HT1080 (cell line): Measurements from ENCODE around the gene TES. TPM values are rescaled to one million over a fixed set of nuclear protein-coding genes. Genes with fewer than 3 reads are reported as not detected.
A peak's percentile ranks its signal among the peaks of the same experiment; 100 is the strongest.

Experiments
- DNase-seq: peaks from one replicate; pipeline ENCODE4 v3.0.0-alpha.2; 2015; ENCODE audit warnings: low read depth
- total RNA-seq: library from RNA; depleted of rRNA; stranded (reverse); fragments of >200 nt; shearing (Covaris generic); gene quantifications from 2 replicates; pipeline ENCODE4 v1.2.3, GENCODE V29; 2014

TES gene
- total RNA-seq, 1 experiment from 2014 or later, result 54.8 TPM

DNA sequence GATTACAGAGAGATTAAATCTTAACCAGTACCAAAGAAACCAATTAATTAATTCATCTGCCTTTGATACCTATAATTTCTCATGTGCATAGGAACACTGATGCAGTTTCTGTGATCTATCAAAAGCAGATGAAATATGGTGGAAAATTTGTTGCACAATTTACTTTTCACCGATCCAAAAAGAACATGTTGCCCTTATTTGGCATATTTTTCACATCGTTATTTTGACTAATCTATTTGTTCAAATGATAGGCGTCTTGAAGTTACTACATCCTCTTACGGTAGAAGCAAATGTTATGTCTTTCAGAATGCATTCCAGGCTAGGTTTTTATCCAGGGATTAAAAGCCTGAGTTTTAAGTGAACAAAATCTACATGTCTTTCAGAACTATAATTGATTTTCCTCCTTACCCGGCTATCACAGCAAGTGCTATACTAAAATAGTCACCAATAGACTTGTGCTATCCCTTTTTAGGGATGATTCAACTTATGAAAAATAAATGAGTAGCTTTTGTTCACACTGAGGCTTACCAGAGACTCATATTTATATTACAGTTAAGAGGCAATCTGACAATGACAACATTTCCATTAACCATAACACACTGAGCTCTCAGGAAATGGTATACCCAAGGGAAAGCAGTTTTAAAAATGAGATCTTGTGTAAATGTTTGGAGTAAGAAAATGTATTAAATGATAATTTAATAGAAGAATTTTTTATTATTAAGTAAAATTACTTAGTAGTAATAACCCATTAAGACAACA, 16.8 kb upstream of the TES start:
- no peak for DNase-seq

DNA sequence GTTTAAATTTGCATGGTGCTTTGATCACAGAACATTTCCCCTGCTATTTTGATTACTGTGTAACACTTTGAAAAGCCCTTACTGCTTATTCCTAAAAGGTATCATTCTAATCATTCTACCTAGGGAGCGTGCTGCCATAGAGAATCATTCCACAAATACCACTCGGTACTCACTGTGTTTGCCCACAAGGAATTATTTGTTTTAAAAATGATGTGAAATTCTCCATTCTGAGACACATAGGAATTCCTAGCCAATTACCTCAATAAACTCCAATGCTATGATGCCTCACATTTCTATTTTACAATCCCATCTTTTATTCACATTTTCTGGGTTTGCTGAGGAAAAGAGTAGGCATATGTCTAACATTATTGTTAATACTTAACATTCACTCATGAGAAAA, 16.2 kb upstream of the TES start:
- DNase-seq, result no peak

DNA sequence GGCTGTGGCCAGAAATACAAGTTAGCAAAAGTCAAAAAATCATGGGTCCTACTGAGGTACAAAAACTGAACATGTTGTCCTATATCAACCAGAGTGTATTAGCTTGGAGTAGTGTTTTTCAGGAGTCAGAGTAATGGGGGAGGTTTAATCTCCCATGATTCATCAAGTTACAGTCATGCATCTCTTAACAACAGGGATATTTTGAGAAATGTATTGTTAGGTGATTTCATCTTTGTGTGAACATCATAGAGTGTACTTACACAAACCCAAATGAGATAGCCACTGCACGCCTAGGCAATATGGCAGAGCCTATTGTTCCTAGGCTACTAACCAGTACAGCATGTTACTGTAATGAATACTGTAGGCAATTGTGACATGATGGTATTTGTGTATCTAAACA, 14.9 kb upstream of the TES start:
- DNase-seq, result peak; percentile 28

DNA sequence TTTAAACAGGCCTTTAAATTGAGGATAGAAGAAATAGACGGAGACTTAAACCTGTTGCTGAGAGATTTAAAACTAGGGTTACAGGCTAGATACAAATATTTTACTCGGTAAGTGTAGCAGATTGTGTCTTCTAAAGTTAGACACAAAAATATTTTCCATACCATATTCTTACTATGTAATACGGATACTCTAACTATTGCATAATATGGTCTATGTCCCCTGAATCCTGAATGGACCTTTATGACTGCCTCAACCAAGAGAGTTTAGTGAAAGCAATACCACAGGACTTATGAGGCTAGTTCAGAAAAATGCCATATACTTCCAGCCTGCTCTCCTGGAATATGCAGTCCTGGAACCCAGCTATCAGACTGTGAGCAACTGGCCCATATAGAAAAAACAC, 13.4 kb upstream of the TES start:
- DNase-seq, result no peak

DNA sequence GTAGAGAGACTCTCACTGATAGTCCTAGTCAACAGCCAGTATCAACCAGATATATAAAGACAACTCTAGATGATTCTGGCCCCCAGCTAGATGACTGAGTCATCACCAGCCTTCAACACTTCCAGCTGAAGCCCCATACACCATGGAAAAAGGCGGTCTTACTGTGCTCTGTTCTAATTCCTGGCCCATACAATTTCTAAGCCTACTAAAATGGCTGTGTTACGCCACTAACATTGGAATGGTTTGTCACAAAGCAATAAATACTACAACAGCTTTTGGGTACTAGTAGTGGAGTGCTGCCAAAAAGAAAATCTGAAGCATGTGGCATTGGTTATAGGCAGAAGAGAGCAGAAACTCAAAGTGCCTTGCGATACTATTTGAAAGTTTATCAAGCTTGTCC, 13.0 kb upstream of the TES start:
- no peak for DNase-seq

DNA sequence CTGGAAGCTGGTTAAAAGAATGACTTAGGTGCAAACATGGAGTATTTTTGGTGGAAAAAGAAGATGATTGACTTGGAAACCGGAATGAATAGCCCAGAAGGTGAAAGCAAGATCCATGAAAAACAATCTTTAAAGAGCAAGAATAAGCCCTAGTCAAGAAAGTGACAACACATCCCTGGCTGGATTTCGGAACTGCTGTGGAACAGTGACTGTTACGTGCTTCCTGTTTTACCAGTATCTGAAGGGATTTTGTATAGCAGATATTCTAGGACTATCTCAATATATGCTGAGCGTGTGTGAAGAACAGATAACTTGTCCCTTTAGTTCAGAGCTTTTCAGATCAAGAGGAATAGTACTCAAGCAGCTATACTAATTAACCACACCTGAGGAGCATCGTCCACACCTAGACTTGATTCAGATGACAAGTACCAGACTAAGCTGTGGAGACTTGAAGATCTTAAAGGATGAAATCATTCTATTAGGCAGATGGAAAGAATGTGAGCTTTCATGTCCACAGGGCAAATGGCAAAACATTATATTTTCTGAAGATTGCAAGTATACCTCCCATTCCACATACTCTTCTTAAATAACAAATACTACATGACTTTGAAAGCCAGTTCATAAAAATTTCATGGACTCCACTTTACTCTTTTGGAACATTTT, 11.5 kb upstream of the TES start:
- DNase-seq, result no peak

DNA sequence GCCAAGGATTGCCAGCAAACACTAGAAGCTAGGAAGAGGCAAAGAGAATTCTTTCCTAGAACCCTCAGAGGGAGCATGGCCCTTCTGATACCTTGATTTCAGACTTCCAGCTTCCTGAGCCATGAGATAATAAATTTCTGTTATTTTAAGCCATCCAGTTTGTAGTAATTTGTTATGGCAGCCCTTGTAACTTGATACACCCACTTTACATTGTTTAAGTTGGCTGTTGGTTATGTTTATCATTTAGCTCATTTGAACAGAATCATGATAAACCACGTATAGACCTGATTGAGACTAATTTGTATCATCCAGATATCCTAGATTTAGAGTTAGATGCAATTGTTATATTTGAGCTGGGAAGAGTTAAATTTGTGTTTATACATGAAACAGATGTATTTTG, 9.4 kb upstream of the TES start:
- DNase-seq, result no peak

DNA sequence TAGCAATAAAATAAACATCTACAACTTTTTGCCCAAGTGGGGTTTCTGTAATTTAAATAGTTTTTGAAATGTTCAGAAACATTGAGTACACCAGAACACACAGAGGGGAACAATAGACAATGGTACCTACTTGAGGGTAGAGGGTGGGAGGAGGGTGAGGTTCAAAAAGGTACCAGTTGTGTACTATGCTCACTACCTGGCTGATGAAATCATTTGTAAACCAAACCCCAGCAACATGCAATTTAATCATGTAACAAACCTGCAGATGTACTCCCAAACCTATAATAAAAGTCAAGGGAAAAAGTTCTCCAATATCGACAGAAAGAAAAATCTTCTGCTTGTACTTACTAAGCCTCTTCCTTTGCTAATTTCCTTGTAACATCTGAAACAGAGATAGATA, 4.2 kb upstream of the TES start:
- no peak for DNase-seq

DNA sequence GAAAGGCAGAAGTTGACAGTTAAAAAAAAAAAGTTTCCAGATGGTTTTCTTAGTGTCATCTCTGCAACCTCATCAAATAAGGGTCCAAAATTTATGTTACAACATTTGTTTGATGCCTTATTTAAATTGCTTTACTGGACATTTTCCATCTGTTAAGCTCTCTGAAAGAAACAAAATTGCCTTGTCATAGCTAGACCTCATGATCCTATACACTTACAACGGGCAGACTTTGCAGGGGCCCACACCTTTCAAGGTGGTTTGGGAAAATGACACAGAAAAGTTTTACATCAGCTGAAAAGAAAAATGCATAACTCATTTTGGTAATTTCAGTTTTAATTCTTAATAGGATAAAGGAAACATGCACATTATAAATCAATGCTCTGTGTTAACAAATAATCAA, 1.4 kb upstream of the TES start:
- DNase-seq, result no peak

DNA sequence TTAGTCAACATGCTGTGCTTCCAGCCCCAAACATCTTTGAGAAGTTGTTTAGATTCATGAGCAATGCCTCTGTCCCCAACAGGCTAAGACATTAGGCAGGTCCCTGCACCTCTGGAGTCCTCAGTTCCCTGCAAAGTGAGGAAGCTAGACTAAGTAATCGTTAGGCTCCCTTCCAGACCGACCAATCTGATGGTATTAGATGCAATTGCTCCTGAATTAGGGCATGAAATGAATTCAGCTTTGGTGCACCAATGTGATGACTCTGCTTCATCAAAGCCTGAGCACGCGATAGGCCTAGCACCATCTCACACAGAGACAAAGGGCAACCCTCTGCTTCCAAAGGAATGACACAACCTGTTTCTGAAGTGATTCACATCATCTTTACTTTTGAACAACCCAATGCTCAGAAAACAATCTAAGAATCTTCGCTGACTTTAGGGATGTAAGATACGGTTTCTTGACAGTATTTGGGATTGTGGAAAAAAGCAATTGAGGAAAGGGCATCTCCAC, 723 bp upstream of the TES start:
- DNase-seq, result no peak

DNA sequence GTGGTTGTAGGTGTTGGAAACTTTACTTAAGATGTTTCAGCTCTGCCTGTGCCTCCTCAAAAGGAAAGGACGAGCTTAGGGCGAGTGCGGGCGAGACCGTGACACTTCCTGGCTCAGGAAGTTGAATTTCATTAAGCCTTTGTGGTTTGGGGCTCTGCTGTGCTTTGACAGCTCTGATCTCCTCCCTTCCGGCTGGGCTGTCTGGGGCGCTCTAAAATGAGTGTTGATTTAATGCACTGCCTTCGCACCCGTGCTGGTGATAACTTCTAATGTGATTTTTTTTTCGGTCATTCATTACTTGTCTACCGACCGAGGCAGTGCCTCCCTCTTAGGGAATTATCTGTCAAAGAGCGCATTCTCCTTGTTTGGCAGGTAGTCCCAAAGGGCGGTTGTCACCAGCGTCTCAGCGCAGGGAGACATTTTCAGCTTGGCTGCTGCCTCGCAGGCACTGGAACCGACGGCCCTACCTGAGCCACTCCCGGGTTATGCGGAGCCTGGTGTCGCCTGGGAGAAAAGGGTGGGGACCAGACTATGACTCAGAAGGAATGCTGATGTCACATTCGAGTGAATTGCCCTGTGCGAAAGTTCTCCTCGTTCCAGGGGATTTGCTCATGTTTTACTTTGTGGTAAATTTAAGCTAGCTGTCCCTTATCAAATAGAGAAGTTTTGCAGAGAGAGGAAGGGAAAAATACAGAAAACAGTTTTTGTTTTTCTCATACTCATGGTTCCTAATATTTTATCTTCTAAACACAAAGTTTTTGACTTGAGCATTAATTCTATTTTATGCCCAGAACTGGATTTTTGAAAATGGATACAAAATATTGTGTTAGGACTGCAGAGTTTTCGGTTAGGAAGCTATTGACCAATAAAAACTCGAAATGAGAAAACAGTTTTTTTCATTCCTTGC, 920 bp downstream of the TES start:
- peak; percentile 89 for DNase-seq

DNA sequence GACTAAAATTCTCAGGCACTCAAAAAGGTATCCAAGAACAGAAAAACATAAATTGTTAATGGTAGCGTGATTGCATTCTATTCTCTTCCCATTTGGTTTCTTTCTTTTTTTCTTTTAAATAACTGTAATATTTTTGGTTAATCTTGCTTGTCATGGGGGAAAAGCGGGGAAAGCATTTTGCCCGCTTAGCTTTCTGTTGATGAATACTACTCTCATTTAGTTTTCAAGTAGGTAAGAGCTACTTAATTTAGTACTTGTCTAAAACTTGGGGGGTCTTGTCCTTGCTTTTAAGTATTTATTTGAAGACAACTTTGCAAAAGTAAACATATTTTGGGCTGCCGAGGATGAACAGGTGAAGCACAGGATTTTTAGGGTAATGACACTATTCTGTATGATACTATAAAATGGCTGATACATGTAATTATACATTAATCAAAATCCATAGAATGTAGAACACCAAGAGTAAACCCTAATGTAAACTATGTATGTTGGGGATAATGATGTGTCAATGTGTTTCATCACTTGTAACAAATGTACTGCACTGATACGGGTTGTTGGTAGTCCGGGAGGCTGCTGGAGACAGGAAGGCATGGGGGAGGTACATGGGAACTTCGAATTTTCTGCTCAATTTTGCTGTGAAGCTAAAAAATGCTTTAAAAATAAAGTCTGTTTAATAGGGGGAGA, 1.7 kb downstream of the TES start:
- DNase-seq, result no peak

DNA sequence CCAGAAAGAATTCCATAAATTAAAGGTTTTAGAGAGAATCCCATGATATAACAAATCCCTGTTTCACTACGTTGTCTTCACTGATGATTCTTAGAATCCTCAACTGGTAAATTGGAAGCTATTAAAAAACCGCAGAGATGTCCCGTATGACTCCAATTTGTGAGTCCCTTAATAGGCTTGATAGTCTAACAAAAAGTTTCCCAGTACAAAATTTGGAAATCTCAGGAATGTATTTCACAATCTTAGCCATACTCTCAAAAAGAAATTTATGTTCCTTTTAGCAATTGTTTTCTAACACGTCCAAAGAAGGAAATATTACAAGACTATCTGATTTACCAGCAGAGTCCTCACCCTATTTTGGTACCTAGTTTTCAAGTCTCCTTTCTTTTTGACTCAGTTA, 2.5 kb downstream of the TES start:
- DNase-seq, result no peak

DNA sequence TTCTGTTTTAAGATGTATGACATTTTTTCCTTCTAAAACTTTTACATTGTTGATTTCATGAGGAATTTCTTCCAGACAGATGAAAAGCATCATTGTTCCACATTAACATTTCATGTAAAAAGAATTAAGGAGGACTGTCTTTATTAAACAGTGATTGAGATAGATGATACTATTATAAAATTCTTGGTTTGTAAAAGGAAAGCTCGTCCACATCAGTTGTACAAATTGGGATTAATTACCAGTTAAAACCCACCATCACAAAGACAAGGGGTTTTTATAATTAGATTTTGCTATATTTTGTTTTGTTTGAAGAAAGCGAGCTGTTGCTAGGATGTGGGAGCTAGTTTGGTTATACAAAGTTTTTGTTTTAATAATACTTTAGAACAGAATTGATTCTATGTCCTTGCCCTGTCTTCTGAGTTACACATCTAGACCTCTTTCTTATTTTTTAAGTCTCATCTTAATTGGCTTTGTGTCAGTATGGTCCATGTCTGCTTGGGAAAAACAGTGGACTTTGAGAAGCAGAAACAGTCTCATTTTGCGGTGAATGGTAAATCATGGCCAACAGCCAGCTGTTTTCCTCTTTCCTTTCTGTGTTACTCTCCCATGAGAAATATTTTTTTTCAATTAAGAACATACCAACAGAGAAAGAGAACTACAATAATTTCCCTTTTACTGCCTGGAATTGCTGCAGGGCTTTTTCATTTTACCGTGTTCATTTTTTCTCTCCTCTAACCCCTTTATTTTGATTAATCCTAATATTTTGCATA, 3.2 kb downstream of the TES start:
- no peak for DNase-seq

DNA sequence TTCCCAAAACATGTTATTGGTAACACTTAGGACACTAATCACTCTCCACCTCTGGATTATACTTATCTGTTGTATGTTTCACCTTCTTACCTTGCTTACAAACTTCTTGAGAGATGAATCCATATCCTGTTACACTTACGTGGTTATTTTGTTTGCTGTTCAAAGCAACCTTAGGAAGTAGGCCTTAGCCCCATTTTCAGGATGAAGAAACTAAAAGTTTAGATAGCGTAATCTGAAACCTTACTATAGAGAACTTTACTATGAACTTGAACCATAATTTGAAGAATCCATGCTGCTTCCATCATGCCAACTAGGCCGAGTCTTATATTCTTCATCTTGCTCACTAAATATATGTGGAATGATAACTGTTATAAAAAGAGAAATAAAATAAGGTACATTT, 4.6 kb downstream of the TES start:
- no peak for DNase-seq

DNA sequence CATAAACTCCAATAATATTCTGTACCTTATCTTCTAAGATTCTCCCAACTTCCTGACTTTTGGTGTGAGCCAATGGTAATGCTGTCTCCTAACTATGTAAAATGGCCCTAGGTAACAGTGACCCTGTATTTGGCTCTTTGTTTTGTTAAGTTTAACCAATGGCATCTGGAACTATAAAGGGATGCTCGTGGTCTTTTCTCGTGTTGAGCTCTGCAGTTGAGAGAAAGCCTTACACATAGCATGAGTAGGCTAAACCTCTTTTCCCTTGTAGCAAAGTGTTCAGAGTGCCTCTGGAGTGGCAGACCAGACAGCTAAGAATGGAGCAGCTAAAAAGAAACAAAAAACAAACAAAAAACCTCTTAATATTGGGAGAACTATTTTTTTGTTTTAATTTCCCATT, 5.2 kb downstream of the TES start:
- DNase-seq, result no peak

DNA sequence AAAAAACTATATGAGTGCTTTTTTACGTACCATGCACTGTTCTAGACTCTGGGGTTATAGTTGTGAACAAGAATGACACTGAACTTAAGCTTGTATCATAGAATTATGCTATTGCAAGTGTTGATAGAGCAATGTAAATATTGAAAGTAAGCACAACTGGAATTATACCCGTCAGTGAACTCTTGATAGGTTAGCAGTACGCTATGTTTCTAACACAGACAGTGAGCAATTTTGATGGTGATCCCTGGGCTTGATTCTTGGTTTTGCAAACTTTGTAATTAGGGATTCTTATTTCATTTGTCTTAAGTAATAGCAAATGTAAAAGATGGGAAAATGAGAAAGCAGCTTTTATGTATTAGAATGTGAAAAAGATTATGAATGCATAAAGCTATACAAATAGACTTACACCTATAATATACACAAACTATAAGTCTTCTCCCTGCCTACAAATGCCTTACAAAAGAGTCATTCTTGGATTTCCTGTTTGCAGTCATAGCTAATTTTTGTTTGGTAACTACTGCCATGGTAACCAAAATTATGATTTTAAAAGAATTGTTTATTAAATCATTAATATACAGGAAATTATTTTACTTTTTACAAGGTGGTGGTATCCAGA, 6.7 kb downstream of the TES start:
- peak; percentile 41 for DNase-seq

DNA sequence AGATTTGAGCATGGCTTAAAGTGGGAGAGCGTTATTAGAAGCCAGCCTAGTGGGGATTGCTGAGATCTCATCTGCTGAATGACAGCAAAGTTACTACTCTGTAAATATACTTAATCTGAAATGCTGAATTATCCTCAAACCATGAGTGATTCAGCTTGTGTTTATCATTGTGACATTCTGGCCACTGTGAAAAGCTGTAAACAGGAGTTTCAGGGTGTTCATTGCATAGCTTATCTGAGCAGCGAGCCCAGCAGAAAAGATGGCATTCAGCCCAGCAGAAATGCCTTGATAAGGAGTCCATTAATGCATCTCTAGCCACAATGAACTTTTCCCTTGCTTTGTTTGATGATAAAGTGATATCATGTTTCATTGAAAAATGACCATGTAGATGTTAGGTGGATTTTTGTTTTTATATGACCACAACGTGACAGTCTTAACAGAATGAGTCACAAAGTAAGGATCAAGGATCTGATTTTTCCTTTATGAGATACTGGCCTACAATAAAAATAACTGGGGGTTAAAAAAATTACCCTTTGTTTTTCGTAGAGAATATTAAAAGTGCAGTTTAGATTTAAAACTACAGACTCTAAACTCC, 7.8 kb downstream of the TES start:
- peak; percentile 95 for DNase-seq

DNA sequence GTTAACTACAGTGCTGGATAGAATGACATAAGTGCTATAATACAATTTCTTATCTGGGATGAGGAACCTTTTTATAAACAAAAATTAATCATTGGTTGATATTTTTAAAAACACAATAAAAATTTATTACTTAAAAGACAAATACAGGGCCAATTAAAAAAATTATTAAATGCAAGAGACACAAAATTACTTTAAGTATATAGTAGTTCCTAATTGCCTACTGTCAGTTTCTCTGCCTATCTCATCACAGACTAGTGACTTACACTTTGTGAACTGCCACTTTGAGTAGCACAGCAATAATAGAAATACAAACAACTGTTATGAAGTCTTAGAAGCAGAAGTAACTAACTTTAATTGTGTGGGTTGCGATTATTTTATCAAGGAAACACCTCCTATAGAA, 8.4 kb downstream of the TES start:
- DNase-seq, result no peak

DNA sequence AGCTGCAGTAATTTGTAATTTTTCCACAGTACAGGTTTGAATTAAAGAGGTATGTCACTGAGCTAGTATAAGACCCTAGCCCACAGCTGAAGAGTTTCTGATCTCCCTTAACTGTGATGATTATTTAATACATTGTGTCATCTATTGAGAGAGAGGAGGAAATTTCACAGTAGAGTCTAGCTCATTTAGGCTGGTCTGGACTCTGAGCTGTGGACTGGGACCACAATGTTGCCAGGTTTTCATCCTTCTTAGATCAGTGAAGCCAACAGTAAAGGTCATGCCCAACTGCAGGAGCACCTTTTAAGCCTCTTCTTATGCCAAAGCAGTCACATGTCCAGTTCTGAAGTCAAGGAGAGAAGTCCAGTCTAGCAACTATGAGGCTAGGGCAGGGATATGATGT, 8.9 kb downstream of the TES start:
- no peak for DNase-seq
